Calu3 (cell line): ENCODE data around the gene ADM5. TPM values are rescaled to one million over a fixed set of nuclear protein-coding genes. Genes with fewer than 3 reads are reported as not detected.
"Not testable (repeated sequence)": the region's sequence is repeated elsewhere in the genome, so short reads cannot be mapped to it uniquely, and the experiment has no call there.

Experiments
- BruUV-seq: library from RNA; stranded (reverse); fragments of 400-500 nt; replicated peaks from 2 replicates; lab custom pipeline; 2021; lab: Mats Ljungman, UMichigan
- CTCF ChIA-PET: fragments of 300-600 bp; sonication (Branson Sonifier 250); formaldehyde crosslinking; loops from one replicate; lab custom pipeline; 2022; ENCODE audit warnings: antibody characterized with exemption; lab: Charles Lee
- DNase-seq: peaks from one replicate; pipeline ENCODE4 v3.0.0; 2022
- H3K27ac Mint-ChIP-seq: one replicate; pipeline ENCODE4 v1.8.0; 2022; ENCODE audit warnings: mixed read lengths; ENCODE audit not compliant: unreplicated experiment
- H3K27me3 Mint-ChIP-seq: one replicate; pipeline ENCODE4 v1.8.0; 2022; ENCODE audit warnings: mixed read lengths; ENCODE audit not compliant: unreplicated experiment
- H3K36me3 Mint-ChIP-seq: one replicate; pipeline ENCODE4 v1.8.0; 2022; ENCODE audit warnings: mild to moderate bottlenecking, moderate library complexity, mixed read lengths; ENCODE audit not compliant: insufficient read depth, unreplicated experiment
- H3K4me1 Mint-ChIP-seq: one replicate; pipeline ENCODE4 v1.8.0; 2022; ENCODE audit warnings: mild to moderate bottlenecking, low read depth, mixed read lengths; ENCODE audit not compliant: unreplicated experiment
- H3K4me3 Mint-ChIP-seq: one replicate; pipeline ENCODE4 v1.8.0; 2022; ENCODE audit warnings: mild to moderate bottlenecking, low read depth, moderate library complexity, mixed read lengths; ENCODE audit not compliant: unreplicated experiment
- H3K9me3 Mint-ChIP-seq: one replicate; pipeline ENCODE4 v1.8.0; 2022; ENCODE audit warnings: low read depth, mixed read lengths; ENCODE audit not compliant: unreplicated experiment
- CTCF ChIP-seq: fragments of 200-600 bp; IDR thresholded peaks from one replicate; pipeline ENCODE4 v1.8.0; 2022; ENCODE audit warnings: antibody characterized with exemption; ENCODE audit not compliant: unreplicated experiment
- intact Hi-C: fragments of 100-400 bp; cut with micrococcal nuclease; formaldehyde crosslinking; loops from one replicate; pipeline ENCODE4 v1.10.0; 2022; ENCODE audit not compliant: unreplicated experiment
- total RNA-seq: library from RNA; stranded (reverse); gene quantifications from 2 replicates; pipeline ENCODE4 v1.2.3, GENCODE V29; 2022

ADM5 gene
- total RNA-seq, 1 experiment from 2014 or later: 18.5 TPM

- no TSS peak for BruUV-seq
- intact Hi-C loops: no loop called here
- Mint-ChIP-seq H3K4me1 (peaks cover 8% of the 10 kb centered on the region), H3K27ac (no peak overlapping the region), H3K9me3 (peaks cover 3% of the 10 kb centered on the region), H3K4me3 (no peak overlapping the region), H3K36me3 (no peaks in the 10 kb centered on the region), H3K27me3 (peaks cover 24% of the 10 kb centered on the region)
- no peak for TF ChIP-seq CTCF
- DNase-seq: no peak
- CTCF ChIA-PET: interaction anchor here (0.5 to 0.6 kb wide), 3 partner anchors 51 to 1091 kb away, joined by 3 to 7 read pairs (median 3); no protein-coding TSS in a partner anchor
Observed at GRCh38 chr19:49713236-49713845, 23.9 kb downstream of the ADM5 start.

GRCh38 chr19:49716154-49716553 is 26.8 kb downstream of the ADM5 start:
- intact Hi-C loops: no loop called here
- no peak overlapping the region for H3K4me3 Mint-ChIP-seq

GRCh38 chr19:49718511-49718910 is 29.1 kb downstream of the ADM5 start:
- intact Hi-C loops: no loop called here
- CTCF ChIA-PET: no interaction called here

More at GRCh38 chr19:49716154-49716553, 26.8 kb downstream of the ADM5 start:
- H3K27ac Mint-ChIP-seq: no peak overlapping the region
- H3K27me3 Mint-ChIP-seq: no peaks in the 10 kb centered on the region
- no peak for DNase-seq
- no peaks in the 10 kb centered on the region for H3K9me3 Mint-ChIP-seq
- peaks cover 8% of the 10 kb centered on the region for H3K4me1 Mint-ChIP-seq
- no peak for TF ChIP-seq CTCF
- no peaks in the 10 kb centered on the region for H3K36me3 Mint-ChIP-seq
- no TSS peak for BruUV-seq
- CTCF ChIA-PET: no interaction called here

GRCh38 chr19:49718991-49719390 is 29.6 kb downstream of the ADM5 start:
- Mint-ChIP-seq H3K27me3 (peaks cover 13% of the 10 kb centered on the region), H3K27ac (no peak overlapping the region), H3K9me3 (no peaks in the 10 kb centered on the region), H3K4me1 (no peaks in the 10 kb centered on the region), H3K36me3 (no peaks in the 10 kb centered on the region), H3K4me3 (no peak overlapping the region)
- intact Hi-C loops: no loop called here
- BruUV-seq: no TSS peak
- TF ChIP-seq CTCF: no peak
- DNase-seq: no peak
- CTCF ChIA-PET: no interaction called here

More at GRCh38 chr19:49718511-49718910, 29.1 kb downstream of the ADM5 start:
- no TSS peak for BruUV-seq
- H3K27me3 Mint-ChIP-seq: peaks cover 8% of the 10 kb centered on the region
- no peak overlapping the region for H3K27ac Mint-ChIP-seq
- no peak overlapping the region for H3K4me3 Mint-ChIP-seq
- no peaks in the 10 kb centered on the region for H3K9me3 Mint-ChIP-seq
- DNase-seq: no peak
- H3K36me3 Mint-ChIP-seq: no peaks in the 10 kb centered on the region
- no peak for TF ChIP-seq CTCF
- peaks cover 4% of the 10 kb centered on the region for H3K4me1 Mint-ChIP-seq

GRCh38 chr19:49719420-49719819 is 30.0 kb downstream of the ADM5 start:
- H3K4me1 Mint-ChIP-seq, intact Hi-C loops, BruUV-seq, H3K9me3 Mint-ChIP-seq, DNase-seq, H3K4me3 Mint-ChIP-seq, H3K36me3 Mint-ChIP-seq, H3K27ac Mint-ChIP-seq: not testable (repeated sequence)
- CTCF ChIA-PET: interaction anchor here (0.6 to 0.7 kb wide), 2 partner anchors 46 to 924 kb away, joined by 3 to 4 read pairs; no protein-coding TSS in a partner anchor
- H3K27me3 Mint-ChIP-seq: peaks cover 13% of the 10 kb centered on the region
